Astrocyte of the spinal cord (primary cell): ENCODE measurements around the gene MYCBPAP.

ENCODE experiments used
- DNase-seq: peaks from one replicate; pipeline ENCODE4 v3.0.0; 2011; ENCODE audit warnings: low read depth, low spot score
- H3K4me3 ChIP-seq: 2 replicates; pipeline ENCODE4 v1.5.1; 2011; ENCODE audit warnings: low read depth, mild to moderate bottlenecking, low read length, moderate library complexity
- CTCF ChIP-seq: IDR thresholded peaks from 2 replicates; pipeline ENCODE4 v1.5.1; 2012; ENCODE audit warnings: low read depth, mild to moderate bottlenecking, low read length, inconsistent platforms
- in situ Hi-C: cut with HindIII; loops from 2 replicates; pipeline ENCODE4 v1.10.0; 2017; ENCODE audit warnings: low sequenced_read_pairs

The MYCBPAP gene

GRCh38 chr17:50505591-50506130 is 2.6 kb upstream of the MYCBPAP start:
- no peak for TF ChIP-seq CTCF
- H3K4me3 ChIP-seq, result no peak overlapping the region
- no peak for DNase-seq
- in situ Hi-C loops, result no loop called here

GRCh38 chr17:50506298-50506697 is 1.9 kb upstream of the MYCBPAP start:
- in situ Hi-C loops, result no loop called here

GRCh38 chr17:50508573-50509460 is 578 bp downstream of the MYCBPAP start:
- in situ Hi-C loops, result no loop called here
- DNase-seq, result no peak
- TF ChIP-seq CTCF, result no peak
- peak overlapping the region; percentile 43 for H3K4me3 ChIP-seq

More at GRCh38 chr17:50506298-50506697, 1.9 kb upstream of the MYCBPAP start:
- DNase-seq, result no peak
- no peak overlapping the region for H3K4me3 ChIP-seq
- no peak for TF ChIP-seq CTCF

- H3K4me3 ChIP-seq, result no peak overlapping the region
- DNase-seq, result no peak
- in situ Hi-C loops, result no loop called here
- TF ChIP-seq CTCF, result no peak
These were observed 2.8 kb downstream of the MYCBPAP start for GRCh38 chr17:50511058-50511457.

- H3K4me3 ChIP-seq, result no peak overlapping the region
- no peak for DNase-seq
- in situ Hi-C loops, result no loop called here
- no peak for TF ChIP-seq CTCF
These were observed 5.3 kb downstream of the MYCBPAP start for GRCh38 chr17:50513495-50513894.

GRCh38 chr17:50514388-50514787 is 6.1 kb downstream of the MYCBPAP start:
- no peak for DNase-seq
- TF ChIP-seq CTCF, result no peak
- in situ Hi-C loops, result no loop called here
- H3K4me3 ChIP-seq, result no peak overlapping the region
